ENCODE data around the gene IRF9.

DNA sequence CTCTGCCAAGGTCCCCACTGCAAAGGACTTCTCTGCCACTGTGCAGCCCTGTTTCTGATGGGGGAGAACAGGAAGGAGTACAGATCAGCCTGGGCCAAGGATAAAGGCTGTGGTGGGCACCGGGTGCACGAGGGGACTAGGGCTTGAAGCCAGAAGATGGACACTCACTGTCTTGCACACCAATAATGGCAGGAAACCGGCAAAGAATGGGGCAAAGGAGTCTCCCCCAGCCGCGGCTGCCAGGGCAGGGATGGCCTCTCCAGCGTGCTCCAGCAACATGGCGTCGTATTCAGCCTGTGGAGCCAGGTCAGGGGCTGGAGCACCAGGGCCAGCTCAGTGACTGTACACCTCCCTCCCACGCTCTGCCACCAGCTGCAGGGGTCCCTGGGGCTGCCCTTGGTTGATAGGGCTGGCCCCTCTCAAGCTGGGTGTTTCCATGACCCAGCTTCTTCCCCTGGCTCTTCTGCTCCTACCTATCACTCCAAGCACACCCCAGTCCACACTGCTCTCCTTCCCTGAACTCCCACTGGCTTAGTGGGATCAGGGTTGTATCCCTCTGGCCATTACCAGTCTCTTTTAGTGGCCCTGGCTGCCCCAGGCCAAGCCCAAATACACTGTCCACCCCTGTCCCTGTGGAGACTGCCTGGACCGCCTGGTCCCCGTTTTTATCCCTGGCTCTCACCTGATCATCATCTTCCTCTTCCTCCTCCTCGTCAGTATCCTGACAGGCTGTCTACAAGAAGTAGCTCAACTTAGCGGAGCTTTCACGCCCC is 21.2 kb downstream of the IRF9 start:
- TF ChIP-seq POLR2A (IDR thresholded peaks at IDR 0.05): no peak
- TF ChIP-seq, protein P1, sequence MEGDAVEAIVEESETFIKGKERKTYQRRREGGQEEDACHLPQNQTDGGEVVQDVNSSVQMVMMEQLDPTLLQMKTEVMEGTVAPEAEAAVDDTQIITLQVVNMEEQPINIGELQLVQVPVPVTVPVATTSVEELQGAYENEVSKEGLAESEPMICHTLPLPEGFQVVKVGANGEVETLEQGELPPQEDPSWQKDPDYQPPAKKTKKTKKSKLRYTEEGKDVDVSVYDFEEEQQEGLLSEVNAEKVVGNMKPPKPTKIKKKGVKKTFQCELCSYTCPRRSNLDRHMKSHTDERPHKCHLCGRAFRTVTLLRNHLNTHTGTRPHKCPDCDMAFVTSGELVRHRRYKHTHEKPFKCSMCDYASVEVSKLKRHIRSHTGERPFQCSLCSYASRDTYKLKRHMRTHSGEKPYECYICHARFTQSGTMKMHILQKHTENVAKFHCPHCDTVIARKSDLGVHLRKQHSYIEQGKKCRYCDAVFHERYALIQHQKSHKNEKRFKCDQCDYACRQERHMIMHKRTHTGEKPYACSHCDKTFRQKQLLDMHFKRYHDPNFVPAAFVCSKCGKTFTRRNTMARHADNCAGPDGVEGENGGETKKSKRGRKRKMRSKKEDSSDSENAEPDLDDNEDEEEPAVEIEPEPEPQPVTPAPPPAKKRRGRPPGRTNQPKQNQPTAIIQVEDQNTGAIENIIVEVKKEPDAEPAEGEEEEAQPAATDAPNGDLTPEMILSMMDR (IDR thresholded peaks at IDR 0.05): no peak

All from tibial nerve (tissue), 3 donors.